Heart right ventricle (tissue), 16 donors: ENCODE data around the gene PHLDB1. TPM values are rescaled to one million over a fixed set of nuclear protein-coding genes. Genes with fewer than 3 reads are reported as not detected.

Source experiments
- ATAC-seq, 8 donors: fragments of 200-7000 bp; cut with Tn5 transposase; one replicate each; pipeline ENCODE4 v1.9.1; 2020; ENCODE audit warnings: mild to moderate bottlenecking in 8 of 8, moderate library complexity in 8 of 8, moderate number of reproducible peaks in 1 of 8
- DNase-seq, 2 donors: peaks; one replicate each; pipeline ENCODE4 v3.0.0-alpha.2; 2020
- H3K27ac ChIP-seq, 10 donors: fragments of 200-600 bp; sonication (generic) in 2 of 10; one replicate each; pipeline versions ENCODE4 v1.5.0 to v1.8.0; 2020 to 2022; ENCODE audit warnings: mild to moderate bottlenecking in 3 of 10
- H3K27me3 ChIP-seq, 7 donors: fragments of 200-600 bp; one replicate each; pipeline ENCODE4 v1.8.0; 2021 to 2022; ENCODE audit warnings: mild to moderate bottlenecking in 2 of 7
- H3K36me3 ChIP-seq, 9 donors: fragments of 200-600 bp; sonication (generic) in 1 of 9; one replicate each; pipeline versions ENCODE4 v1.5.0 to v1.8.0; 2020 to 2022; ENCODE audit warnings: mild to moderate bottlenecking in 2 of 9
- H3K4me1 ChIP-seq, 9 donors: fragments of 200-600 bp; sonication (generic) in 1 of 9; one replicate each; pipeline versions ENCODE4 v1.5.0 to v1.8.0; 2020 to 2022; ENCODE audit warnings: mild to moderate bottlenecking in 4 of 9
- H3K4me3 ChIP-seq, 10 donors: fragments of 200-600 bp; sonication (generic) in 2 of 10; one replicate each; pipeline versions ENCODE4 v1.5.0 to v1.8.0; 2020 to 2022; ENCODE audit warnings: mild to moderate bottlenecking in 7 of 10, moderate library complexity in 2 of 10
- H3K9me3 ChIP-seq, 11 donors: fragments of 200-600 bp in 10 of 11; sonication (generic) in 2 of 11; one replicate each; pipeline versions ENCODE4 v1.5.0 to v1.8.0; 2013 to 2022; ENCODE audit warnings: mild to moderate bottlenecking in 2 of 11, control low read depth in 1 of 11, moderate library complexity in 1 of 11
- CTCF ChIP-seq, 9 donors: fragments of 200-600 bp; sonication (generic) in 2 of 9; IDR thresholded peaks; one replicate each; pipeline versions ENCODE4 v1.5.0 to v1.8.0; 2021 to 2022; ENCODE audit warnings: antibody characterized with exemption in 9 of 9, mild to moderate bottlenecking in 5 of 9, moderate library complexity in 1 of 9
- WGBS, 2 donors: extraction: QIAGEN DNeasy Blood & Tissue Kit; methylation state at CpG; one replicate each; pipeline ENCODE4 v1.1.7; 2013; ENCODE audit warnings: inconsistent platforms in 1 of 2; 5-methylcytosine and 5-hydroxymethylcytosine counted together
- intact Hi-C, 10 donors: fragments of 100-400 bp; cut with DNase I; formaldehyde crosslinking; loops; one replicate each; pipeline versions ENCODE4 v1.11.1 to v1.14.2; 2022
- polyA plus RNA-seq, 2 donors: library from polyadenylated mRNA; stranded (reverse); fragments of 200-250 nt; gene quantifications; one replicate each; pipeline ENCODE4 v1.2.3, GENCODE V29; 2013
- total RNA-seq, 10 donors: library from RNA; stranded (reverse); fragmentation: NEBNext Ultra II Directional in 3 of 10; extraction: Animal tissue kit (Norgen Biotek cat#: 25700) in 3 of 10; gene quantifications; one replicate each; pipeline versions ENCODE4 v1.2.1 to v1.2.4, GENCODE V29; 2021 to 2023
- donor health status: Arrhythmogenic right ventricular cardiomyopathy.
- donor health status: ischemic (EF 13 %, LVEDD 7.1; RV severe dilation, severe dysfunction).
- donor health status: healthy with polysubstance abuse.
- donor health status: DM: no; HTN: yes; CAD: no.
- donor health status: DM: no; HTN: no; CAD: no.
- donor health status: ischemic (EF 25% LVEDD 6.9; RV normal size, moderate dysfunction).
- donor health status: ischemic (EF 25% LVEDD 5.7; RV mildly dilated, moderate dysfunction).
- donor health status: healthy.
- donor health status: DM: yes; HTN: yes; CAD: no.
- donor health status: Ischemic cardiomyopathy.
- donor health status: ischemic (EF 35%, LVEDD 5.7; RV mildly dilated, moderate dysfunction).
- donor health status: nonischemic (EF 11% LVEDD 7.7; RV severe dilation, severe dysfunction).
- donor health status: DM: yes; HTN: yes; CAD: no.
- donor health status: PGD.
- donor health status: ischemic (EF 29% LVEDD 5.4; RV normal size, mild dysfunction).
- donor health status: nonischemic (EF 23%, LVEDD 6.1; RV moderate dilation, normal function).

PHLDB1 gene
- total and polyA plus RNA-seq, 12 donors: 74.9 to 259 (median 114) TPM

GRCh38 chr11:118625976-118626375, 18.6 kb downstream of the PHLDB1 start:
- DNase-seq: no peak
- intact Hi-C loops: no loop called here
- Histone ChIP-seq H3K4me1 (peaks cover 44 to 99% (median 66%) of the 10 kb centered on the region in 9 donors), H3K27me3 (peaks cover 0 to 10% (median 0%) of the 10 kb centered on the region in 7 donors), H3K36me3 (peaks cover 5 to 79% (median 63%) of the 10 kb centered on the region in 9 donors), H3K27ac (peak overlapping the region in 1 of 10 donors; percentile 44), H3K9me3 (no peaks in the 10 kb centered on the region), H3K4me3 (no peak overlapping the region)
- no peak for ATAC-seq
- WGBS, 2 donors: 83 to 94% methylated on average over 2 of the region's 2 CpGs
- TF ChIP-seq CTCF (IDR thresholded peaks at IDR 0.05): no peak

GRCh38 chr11:118627566-118627965, 20.2 kb downstream of the PHLDB1 start:
- Histone ChIP-seq H3K27me3 (no peaks in the 10 kb centered on the region), H3K9me3 (no peaks in the 10 kb centered on the region), H3K36me3 (peaks cover 10 to 92% (median 78%) of the 10 kb centered on the region in 9 donors), H3K27ac (peak overlapping the region in 4 of 10 donors; percentile 59 to 82 (median 69)), H3K4me1 (peaks cover 33 to 99% (median 61%) of the 10 kb centered on the region in 9 donors), H3K4me3 (no peak overlapping the region)
- no peak for TF ChIP-seq CTCF (IDR thresholded peaks at IDR 0.05)
- ATAC-seq (no peak), DNase-seq (no peak)
- intact Hi-C loops: no loop called here
- WGBS, 2 donors: 87 to 95% methylated on average over 10 of the region's 10 CpGs

- Histone ChIP-seq H3K4me3 (no peak overlapping the region), H3K36me3 (peaks cover 10 to 97% (median 78%) of the 10 kb centered on the region in 9 donors), H3K4me1 (peaks cover 29 to 99% (median 61%) of the 10 kb centered on the region in 9 donors), H3K27ac (peak overlapping the region in 9 of 10 donors; percentile 22 to 82 (median 63)), H3K9me3 (no peaks in the 10 kb centered on the region), H3K27me3 (no peaks in the 10 kb centered on the region)
- DNase-seq (no peak), ATAC-seq (peak in 1 of 8 donors; percentile 0)
- no peak for TF ChIP-seq CTCF (IDR thresholded peaks at IDR 0.05)
- intact Hi-C loops: no loop called here
- WGBS, 2 donors: 86 to 93% methylated on average over 20 of the region's 20 CpGs
Measured at GRCh38 chr11:118628031-118628430, 20.6 kb downstream of the PHLDB1 start.

GRCh38 chr11:118628432-118628831, 21.0 kb downstream of the PHLDB1 start:
- no peak for TF ChIP-seq CTCF (IDR thresholded peaks at IDR 0.05)
- Histone ChIP-seq H3K36me3 (peaks cover 10 to 99% (median 78%) of the 10 kb centered on the region in 9 donors), H3K9me3 (no peaks in the 10 kb centered on the region), H3K4me3 (no peak overlapping the region), H3K27me3 (no peaks in the 10 kb centered on the region), H3K4me1 (peaks cover 26 to 99% (median 61%) of the 10 kb centered on the region in 9 donors), H3K27ac (peak overlapping the region in 9 of 10 donors; percentile 22 to 82 (median 63))
- DNase-seq (peak; percentile 52 to 77), ATAC-seq (peak; percentile 14 to 78 (median 54))
- intact Hi-C loops: no loop called here
- 59 to 65% methylated on average over 13 of the region's 13 CpGs for WGBS, 2 donors
